NB4 (cell line): ENCODE measurements around the gene SLC7A6.

Experiments
- MYC ChIP-seq: IDR thresholded peaks from 2 replicates; pipeline ENCODE4 v1.6.1; 2011; ENCODE audit warnings: low read depth, low read length
- POLR2A ChIP-seq: IDR thresholded peaks from 2 replicates; pipeline ENCODE4 v1.6.1; 2011; ENCODE audit warnings: mild to moderate bottlenecking; ENCODE audit not compliant: insufficient read length; ENCODE audit errors: extremely low read depth
- TF ChIP-seq, protein P1 (sequence below): IDR thresholded peaks from one replicate; pipeline ENCODE4 v1.5.1; 2012; ENCODE audit warnings: low read depth, low read length
- TF ChIP-seq, protein P2 (sequence below): IDR thresholded peaks from 2 replicates; pipeline ENCODE4 v1.6.1; 2011; ENCODE audit warnings: low read depth, low read length

DNA sequence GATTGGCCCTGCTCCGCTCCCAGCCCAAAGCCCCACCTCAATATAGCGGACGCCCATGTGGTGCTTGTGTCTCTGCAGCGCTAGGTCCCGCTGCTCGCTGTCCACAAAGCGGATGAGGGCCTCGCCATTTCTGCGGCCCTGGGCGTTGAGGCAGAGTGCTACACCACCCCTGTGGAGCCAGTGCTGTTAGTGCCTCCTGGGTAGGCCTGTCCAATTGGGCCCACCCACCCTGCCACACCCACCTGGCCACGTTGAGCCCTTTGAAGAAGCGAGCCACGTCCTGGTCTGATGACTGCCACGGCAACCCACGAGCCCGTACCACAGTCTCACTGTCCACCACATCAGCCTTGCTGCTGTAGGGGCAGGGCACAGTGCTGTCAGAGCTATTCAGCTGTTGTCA lies 32.0 kb upstream of the SLC7A6 start:
- TF ChIP-seq, protein P1, sequence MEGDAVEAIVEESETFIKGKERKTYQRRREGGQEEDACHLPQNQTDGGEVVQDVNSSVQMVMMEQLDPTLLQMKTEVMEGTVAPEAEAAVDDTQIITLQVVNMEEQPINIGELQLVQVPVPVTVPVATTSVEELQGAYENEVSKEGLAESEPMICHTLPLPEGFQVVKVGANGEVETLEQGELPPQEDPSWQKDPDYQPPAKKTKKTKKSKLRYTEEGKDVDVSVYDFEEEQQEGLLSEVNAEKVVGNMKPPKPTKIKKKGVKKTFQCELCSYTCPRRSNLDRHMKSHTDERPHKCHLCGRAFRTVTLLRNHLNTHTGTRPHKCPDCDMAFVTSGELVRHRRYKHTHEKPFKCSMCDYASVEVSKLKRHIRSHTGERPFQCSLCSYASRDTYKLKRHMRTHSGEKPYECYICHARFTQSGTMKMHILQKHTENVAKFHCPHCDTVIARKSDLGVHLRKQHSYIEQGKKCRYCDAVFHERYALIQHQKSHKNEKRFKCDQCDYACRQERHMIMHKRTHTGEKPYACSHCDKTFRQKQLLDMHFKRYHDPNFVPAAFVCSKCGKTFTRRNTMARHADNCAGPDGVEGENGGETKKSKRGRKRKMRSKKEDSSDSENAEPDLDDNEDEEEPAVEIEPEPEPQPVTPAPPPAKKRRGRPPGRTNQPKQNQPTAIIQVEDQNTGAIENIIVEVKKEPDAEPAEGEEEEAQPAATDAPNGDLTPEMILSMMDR: no peak
- no peak for TF ChIP-seq MYC
- no peak for TF ChIP-seq POLR2A
- TF ChIP-seq, protein P2, sequence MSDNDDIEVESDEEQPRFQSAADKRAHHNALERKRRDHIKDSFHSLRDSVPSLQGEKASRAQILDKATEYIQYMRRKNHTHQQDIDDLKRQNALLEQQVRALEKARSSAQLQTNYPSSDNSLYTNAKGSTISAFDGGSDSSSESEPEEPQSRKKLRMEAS: no peak
